22Rv1 (cell line): ENCODE results near the gene ARL4C.
A peak's percentile ranks its signal among the peaks of the same experiment; 100 is the strongest.

Experiments
- H3K27ac ChIP-seq: fragments of 450-650 bp; 2 replicates; pipeline ENCODE4 v1.5.1; 2017
- CTCF ChIP-seq: fragments of 450-650 bp; IDR thresholded peaks from 2 replicates; pipeline ENCODE4 v1.5.1; 2017; ENCODE audit warnings: mild to moderate bottlenecking
- ZFX ChIP-seq: fragments of 450-650 bp; IDR thresholded peaks from 2 replicates; pipeline ENCODE4 v1.6.1; 2017; ENCODE audit warnings: antibody characterized with exemption, borderline replicate concordance

Gene ARL4C

GRCh38 chr2:234496835-234497593, at the start of gene ARL4C:
Gene ARL4C (minus strand): TSS chr2:234497081. CDS start chr2:234496586, 495 bp downstream.
- 0 out of 2 replicates have a peak, but pooled peaks have one; percentile 7 for TF ChIP-seq CTCF
- no peak for TF ChIP-seq ZFX
- H3K27ac ChIP-seq: peak within 1 kb of the TSS; percentile 42; the same call in 1 of the 2 replicates

GRCh38 chr2:234544659-234545611, 48.1 kb upstream of the ARL4C start:
- H3K27ac ChIP-seq: no peak overlapping the region
- peak; percentile 87 for TF ChIP-seq CTCF
- TF ChIP-seq ZFX: no peak

GRCh38 chr2:234542742-234543141, 45.9 kb upstream of the ARL4C start:
- H3K27ac ChIP-seq: no peak overlapping the region
- TF ChIP-seq ZFX (no peak), CTCF (no peak)

GRCh38 chr2:234537929-234538328, 41.0 kb upstream of the ARL4C start:
- H3K27ac ChIP-seq: no peak overlapping the region
- TF ChIP-seq CTCF: no peak
- TF ChIP-seq ZFX: no peak

- TF ChIP-seq CTCF (no peak), ZFX (no peak)
Observed at GRCh38 chr2:234536178-234536965, 39.5 kb upstream of the ARL4C start.

GRCh38 chr2:234535464-234535863, 38.6 kb upstream of the ARL4C start:
- no peak overlapping the region for H3K27ac ChIP-seq
- TF ChIP-seq ZFX (no peak), CTCF (no peak)

More at GRCh38 chr2:234536178-234536965, 39.5 kb upstream of the ARL4C start:
- H3K27ac ChIP-seq: no peak overlapping the region
